Measurements from ENCODE around the gene CHRDL2.

DNA sequence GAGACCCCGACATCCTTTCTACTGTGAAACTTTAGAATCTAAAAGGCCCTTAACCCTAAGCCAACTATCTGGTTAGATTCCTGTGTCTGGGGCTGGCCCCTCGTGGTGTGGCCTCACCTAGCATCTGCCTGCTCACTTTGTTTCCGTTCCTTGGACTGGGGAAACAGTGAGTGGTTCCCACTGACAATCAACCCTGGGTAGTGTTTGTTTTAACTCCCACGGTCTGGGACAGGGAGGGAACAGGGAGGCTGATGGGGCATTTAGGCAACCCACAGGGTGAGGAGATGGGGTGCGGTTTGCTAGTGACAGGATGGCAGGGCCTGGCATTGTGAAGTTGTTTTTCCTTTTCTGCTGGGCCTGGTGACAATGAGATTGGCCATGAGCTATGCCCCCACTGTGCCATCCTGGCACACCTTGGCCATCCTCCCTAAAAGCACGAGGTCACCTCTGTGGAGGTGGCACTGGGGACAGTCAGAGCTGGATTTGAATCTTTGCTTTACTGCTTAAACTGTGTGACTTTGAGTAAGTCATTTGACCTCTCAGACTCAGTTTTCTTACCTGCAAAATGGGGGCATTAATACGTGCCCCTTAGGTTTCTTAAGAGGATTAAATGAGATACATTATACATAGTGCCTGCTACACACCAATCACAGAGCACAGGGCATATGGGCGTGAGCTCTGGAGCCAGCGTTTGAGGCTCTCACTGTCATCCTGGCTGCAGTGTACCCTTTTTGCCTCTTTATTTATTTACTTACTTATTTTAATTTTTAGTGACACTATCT, 31.4 kb downstream of the CHRDL2 start:
- TF ChIP-seq, protein P1, sequence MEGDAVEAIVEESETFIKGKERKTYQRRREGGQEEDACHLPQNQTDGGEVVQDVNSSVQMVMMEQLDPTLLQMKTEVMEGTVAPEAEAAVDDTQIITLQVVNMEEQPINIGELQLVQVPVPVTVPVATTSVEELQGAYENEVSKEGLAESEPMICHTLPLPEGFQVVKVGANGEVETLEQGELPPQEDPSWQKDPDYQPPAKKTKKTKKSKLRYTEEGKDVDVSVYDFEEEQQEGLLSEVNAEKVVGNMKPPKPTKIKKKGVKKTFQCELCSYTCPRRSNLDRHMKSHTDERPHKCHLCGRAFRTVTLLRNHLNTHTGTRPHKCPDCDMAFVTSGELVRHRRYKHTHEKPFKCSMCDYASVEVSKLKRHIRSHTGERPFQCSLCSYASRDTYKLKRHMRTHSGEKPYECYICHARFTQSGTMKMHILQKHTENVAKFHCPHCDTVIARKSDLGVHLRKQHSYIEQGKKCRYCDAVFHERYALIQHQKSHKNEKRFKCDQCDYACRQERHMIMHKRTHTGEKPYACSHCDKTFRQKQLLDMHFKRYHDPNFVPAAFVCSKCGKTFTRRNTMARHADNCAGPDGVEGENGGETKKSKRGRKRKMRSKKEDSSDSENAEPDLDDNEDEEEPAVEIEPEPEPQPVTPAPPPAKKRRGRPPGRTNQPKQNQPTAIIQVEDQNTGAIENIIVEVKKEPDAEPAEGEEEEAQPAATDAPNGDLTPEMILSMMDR (IDR thresholded peaks at IDR 0.05 in 4 of 5, conservative IDR thresholded peaks at IDR 0.05 in 1 of 5) = no peak
- TF ChIP-seq POLR2A (IDR thresholded peaks at IDR 0.05) = no peak

All from gastrocnemius medialis (tissue), 4 donors.